Adrenal gland (tissue), 12 donors: ENCODE data around the gene CDH15. TPM values are rescaled to one million over a fixed set of nuclear protein-coding genes. Genes with fewer than 3 reads are reported as not detected.

ENCODE experiments used
- DNase-seq, 7 donors: peaks; one replicate each; pipeline ENCODE4 v3.0.0-alpha.2; 2019 to 2020
- H3K27ac ChIP-seq, 5 donors: fragments of 200-600 bp; sonication (generic) in 4 of 5; 1 replicate in 3 of 5; 2 replicates in 2 of 5; pipeline versions ENCODE4 v1.5.1 to v1.8.0; 2016 to 2020; ENCODE audit warnings: mild to moderate bottlenecking in 1 of 5
- H3K27me3 ChIP-seq: fragments of 200-600 bp; 2 replicates; pipeline ENCODE4 v1.8.0; 2021
- H3K36me3 ChIP-seq, 2 donors: fragments of 200-600 bp; replicated peaks in 1 of 2; 1 replicate in 1 of 2; 2 replicates in 1 of 2; pipeline versions ENCODE4 v1.5.1 to v1.8.0; 2018 to 2022
- H3K4me1 ChIP-seq, 2 donors: fragments of 200-600 bp; replicated peaks in 1 of 2; 1 replicate in 1 of 2; 2 replicates in 1 of 2; pipeline versions ENCODE4 v1.5.1 to v1.8.0; 2018 to 2021
- H3K4me3 ChIP-seq, 4 donors: fragments of 200-600 bp; sonication (generic) in 3 of 4; one replicate each; pipeline ENCODE4 v1.5.1; 2016 to 2018
- H3K9me3 ChIP-seq, 3 donors: fragments of 200-600 bp; sonication (generic) in 1 of 3; replicated peaks in 1 of 3; 1 replicate in 2 of 3; 2 replicates in 1 of 3; pipeline versions ENCODE4 v1.5.1 to v1.8.0; 2016 to 2021
- POLR2A ChIP-seq, 2 donors: fragments of 450-650 bp; IDR thresholded peaks; one replicate each; pipeline ENCODE4 v1.6.1; 2017; ENCODE audit warnings: antibody characterized with exemption in 2 of 2, mild to moderate bottlenecking in 2 of 2, moderate library complexity in 1 of 2
- WGBS, 4 donors: extraction: QIAGEN DNeasy Blood & Tissue Kit in 2 of 4; methylation state at CpG; one replicate each; pipeline versions ENCODE4 v1.1.5 to v1.1.7; 2013 to 2017; 5-methylcytosine and 5-hydroxymethylcytosine counted together
- intact Hi-C, 2 donors: fragments of 100-400 bp; cut with DNase I; formaldehyde crosslinking; loops; one replicate each; pipeline versions ENCODE4 v1.14.1 to v1.15.0; 2022 to 2023
- polyA plus RNA-seq, 3 donors: library from polyadenylated mRNA; stranded (reverse); fragments of 200-250 nt in 2 of 3; fragments of 350-450 nt in 1 of 3; fragmentation: Illumina TruSeq in 1 of 3; extraction: RNeasy Lipid Tissue Mini Kit (QIAGEN cat#74804) in 1 of 3; gene quantifications; one replicate each; pipeline ENCODE4 v1.2.3, GENCODE V29; 2013 to 2014
- total RNA-seq, 9 donors: library from RNA; depleted of rRNA in 4 of 9; stranded (reverse); fragments of >200 nt in 4 of 9; fragments of 120-200 nt in 1 of 9; fragmentation: NEBNext Ultra II Directional in 1 of 9; extraction: Animal tissue kit (Norgen Biotek cat#: 25700) in 1 of 9; gene quantifications; one replicate each; pipeline versions ENCODE4 v1.1.0 to v1.2.4, GENCODE V29; 2013 to 2023
- TF ChIP-seq, protein P1 (sequence below), 6 experiments: fragments of 450-650 bp in 4 of 6; fragments of 200-600 bp in 2 of 6; sonication (generic) in 1 of 6; IDR thresholded peaks; 1 replicate in 5 of 6; 2 replicates in 1 of 6; pipeline versions ENCODE4 v1.5.1 to v1.8.0; 2016 to 2021; ENCODE audit warnings: antibody characterized with exemption in 6 of 6, mild to moderate bottlenecking in 2 of 6, moderate library complexity in 1 of 6
- donor health status: healthy with polysubstance abuse.
- donor health status: Bipolar disorder and iron deficiency.
- donor health status: DM: yes; HTN: yes; CAD: no.
- donor health status: DM: no; HTN: no; CAD: no.
- donor health status: DM: no; HTN: no; CAD: no.
- donor health status: DM: yes; HTN: yes; CAD: no.

The CDH15 gene
- total and polyA plus RNA-seq, 12 donors, result 0.05 to 0.32 (median 0.17) TPM; not detected in 1

DNA sequence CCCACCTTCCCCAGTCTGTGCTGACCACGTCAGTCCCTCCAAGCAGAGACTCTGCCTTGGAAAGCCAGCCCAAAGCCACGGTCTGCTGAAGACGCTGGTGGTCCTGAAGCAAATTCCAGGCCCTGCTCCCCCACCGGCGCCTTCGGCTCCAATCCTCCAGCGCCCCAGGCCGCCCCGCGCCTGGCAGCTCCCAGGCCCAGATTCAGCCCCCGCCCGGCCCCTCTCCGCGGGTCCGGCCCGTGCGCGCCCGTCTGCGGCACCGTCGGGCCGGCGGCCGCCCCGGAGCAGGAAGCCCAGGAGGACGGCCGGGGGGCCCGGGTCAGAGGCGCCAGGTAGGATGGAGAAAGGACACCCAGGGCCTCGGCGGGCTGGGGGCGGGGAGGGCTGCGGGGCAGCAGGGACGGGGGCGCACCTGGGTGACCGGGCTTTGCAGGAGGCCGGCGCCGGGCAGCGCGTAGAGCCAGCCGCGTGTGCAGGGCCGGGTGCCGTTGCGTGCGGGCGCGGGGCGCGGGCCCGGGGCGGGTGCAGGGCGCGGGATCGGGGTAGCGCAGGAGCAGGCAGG, 29.4 kb downstream of the CDH15 start:
- peaks cover 39% of the 10 kb centered on the region for H3K27me3 ChIP-seq
- intact Hi-C loops, result no loop called here
- H3K4me3 ChIP-seq, result peak overlapping the region in 1 of 4 donors; percentile 56
- DNase-seq, result no peak
- 3% methylated on average over 26 to 58 of the region's 58 CpGs; no CpG with 5 or more reads in 1 of the 4 donors for WGBS, 4 donors
- H3K36me3 ChIP-seq, result no peaks in the 10 kb centered on the region
- peaks cover 0 to 8% of the 10 kb centered on the region in 2 donors for H3K4me1 ChIP-seq
- H3K27ac ChIP-seq, result no peak overlapping the region
- no peaks in the 10 kb centered on the region for H3K9me3 ChIP-seq
- TF ChIP-seq, protein P1, sequence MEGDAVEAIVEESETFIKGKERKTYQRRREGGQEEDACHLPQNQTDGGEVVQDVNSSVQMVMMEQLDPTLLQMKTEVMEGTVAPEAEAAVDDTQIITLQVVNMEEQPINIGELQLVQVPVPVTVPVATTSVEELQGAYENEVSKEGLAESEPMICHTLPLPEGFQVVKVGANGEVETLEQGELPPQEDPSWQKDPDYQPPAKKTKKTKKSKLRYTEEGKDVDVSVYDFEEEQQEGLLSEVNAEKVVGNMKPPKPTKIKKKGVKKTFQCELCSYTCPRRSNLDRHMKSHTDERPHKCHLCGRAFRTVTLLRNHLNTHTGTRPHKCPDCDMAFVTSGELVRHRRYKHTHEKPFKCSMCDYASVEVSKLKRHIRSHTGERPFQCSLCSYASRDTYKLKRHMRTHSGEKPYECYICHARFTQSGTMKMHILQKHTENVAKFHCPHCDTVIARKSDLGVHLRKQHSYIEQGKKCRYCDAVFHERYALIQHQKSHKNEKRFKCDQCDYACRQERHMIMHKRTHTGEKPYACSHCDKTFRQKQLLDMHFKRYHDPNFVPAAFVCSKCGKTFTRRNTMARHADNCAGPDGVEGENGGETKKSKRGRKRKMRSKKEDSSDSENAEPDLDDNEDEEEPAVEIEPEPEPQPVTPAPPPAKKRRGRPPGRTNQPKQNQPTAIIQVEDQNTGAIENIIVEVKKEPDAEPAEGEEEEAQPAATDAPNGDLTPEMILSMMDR (IDR thresholded peaks at IDR 0.05), result no peak
- no peak for TF ChIP-seq POLR2A (IDR thresholded peaks at IDR 0.05)

DNA sequence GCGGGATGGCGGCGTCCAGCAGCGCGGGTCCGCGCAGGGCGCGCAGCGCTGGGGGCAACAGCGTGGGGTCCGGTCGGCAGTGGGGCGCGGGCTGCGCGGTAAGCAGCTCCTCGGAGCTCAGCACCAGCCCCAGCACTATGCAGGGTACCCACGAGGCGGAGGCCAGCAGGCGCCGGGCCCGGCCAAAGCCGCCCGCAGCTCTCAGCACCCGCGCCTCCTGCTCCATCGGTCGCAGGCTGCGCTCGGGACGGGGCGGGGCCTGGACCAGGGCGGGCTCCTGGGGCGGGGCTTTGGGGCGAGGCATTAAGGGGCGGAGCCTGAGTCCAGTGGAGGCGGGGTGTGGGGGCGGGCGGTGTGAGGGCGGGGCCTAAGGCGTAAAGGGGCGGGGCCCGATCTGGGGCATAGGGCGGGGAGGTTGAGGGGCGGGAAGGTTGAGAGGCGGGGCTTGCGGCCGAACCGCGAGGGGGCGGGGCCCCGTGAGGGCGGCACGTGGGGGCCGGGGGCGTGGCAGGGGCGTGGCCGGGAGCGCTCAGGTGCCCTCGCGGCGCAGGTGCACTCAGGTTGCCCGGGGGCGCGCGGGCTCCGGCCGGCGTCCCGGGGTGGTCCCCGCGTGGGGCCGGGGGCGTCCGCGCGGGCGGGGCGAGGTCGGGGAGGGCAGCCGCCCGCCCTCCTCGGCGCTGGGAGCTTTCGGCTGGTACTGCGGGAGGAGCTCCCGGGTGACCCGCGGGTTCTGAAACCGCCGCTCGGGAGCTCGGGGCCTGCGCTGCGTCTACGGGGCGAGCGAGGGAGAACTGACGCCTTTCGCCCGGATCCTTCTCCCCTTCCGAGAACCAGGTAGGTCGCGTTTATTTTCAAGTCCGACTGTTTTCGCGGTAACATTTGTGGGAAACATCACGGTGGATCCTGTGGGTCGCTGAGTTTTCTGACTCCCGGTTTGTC, 30.2 kb downstream of the CDH15 start:
- Histone ChIP-seq H3K4me3 (peak overlapping the region in 1 of 4 donors; percentile 56), H3K27ac (peak overlapping the region in 1 of 5 donors; percentile 29), H3K9me3 (no peaks in the 10 kb centered on the region), H3K27me3 (peaks cover 40% of the 10 kb centered on the region), H3K36me3 (no peaks in the 10 kb centered on the region), H3K4me1 (peaks cover 0 to 8% of the 10 kb centered on the region in 2 donors)
- intact Hi-C loops, result no loop called here
- DNase-seq, result peak; percentile 63 to 89 (median 77)
- no peak for TF ChIP-seq POLR2A (IDR thresholded peaks at IDR 0.05)
- TF ChIP-seq, protein P1 (IDR thresholded peaks at IDR 0.05), result no peak
- 2 to 4% (median 2%) methylated on average over 30 to 107 of the region's 111 CpGs for WGBS, 4 donors

DNA sequence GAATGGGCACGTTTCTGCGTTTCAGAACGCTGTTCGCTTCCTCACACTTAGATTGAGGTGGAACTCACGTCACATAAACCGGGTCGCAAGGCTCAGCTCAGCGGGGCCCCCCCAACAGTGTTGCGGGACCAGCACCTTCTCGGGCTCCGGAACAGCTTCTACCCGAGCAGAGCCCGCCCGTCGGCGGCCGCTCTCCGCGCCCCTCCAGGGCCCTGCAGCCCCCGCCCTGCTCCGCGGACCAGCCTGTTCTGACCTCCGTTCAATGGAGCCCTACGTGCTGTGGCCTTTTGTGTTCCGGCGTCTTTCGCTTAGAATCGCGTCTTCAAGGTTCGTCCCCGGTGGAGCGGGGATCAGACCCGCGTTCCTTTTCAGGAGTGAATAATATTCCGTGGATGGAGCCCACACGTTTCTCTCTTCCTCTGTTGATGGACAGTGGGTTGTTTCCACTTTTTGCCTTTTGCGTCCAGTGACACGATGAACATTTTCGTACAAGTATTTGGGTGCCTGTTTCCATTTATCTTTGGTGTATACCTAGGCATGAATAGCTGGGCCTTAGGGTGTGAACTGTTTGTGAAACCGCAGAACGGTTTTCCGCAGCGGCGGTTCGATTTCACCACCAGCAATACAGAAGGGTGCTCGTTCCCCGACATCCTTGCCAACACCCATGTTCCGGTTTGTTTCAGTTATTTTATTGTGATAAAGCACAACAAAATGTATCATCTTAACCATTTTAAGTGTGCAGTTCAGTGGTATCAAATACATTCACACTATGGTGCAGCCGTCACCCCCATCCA, 31.1 kb downstream of the CDH15 start:
- peaks cover 40% of the 10 kb centered on the region for H3K27me3 ChIP-seq
- no peaks in the 10 kb centered on the region for H3K36me3 ChIP-seq
- no peak for TF ChIP-seq POLR2A (IDR thresholded peaks at IDR 0.05)
- TF ChIP-seq, protein P1 (IDR thresholded peaks at IDR 0.05), result no peak
- 41 to 70% (median 57%) methylated on average over 27 to 49 of the region's 49 CpGs for WGBS, 4 donors
- peak overlapping the region in 1 of 4 donors; percentile 56 for H3K4me3 ChIP-seq
- H3K27ac ChIP-seq, result no peak overlapping the region
- DNase-seq, result no peak
- no peaks in the 10 kb centered on the region for H3K9me3 ChIP-seq
- H3K4me1 ChIP-seq, result peaks cover 0 to 8% of the 10 kb centered on the region in 2 donors
- intact Hi-C loops, result no loop called here

DNA sequence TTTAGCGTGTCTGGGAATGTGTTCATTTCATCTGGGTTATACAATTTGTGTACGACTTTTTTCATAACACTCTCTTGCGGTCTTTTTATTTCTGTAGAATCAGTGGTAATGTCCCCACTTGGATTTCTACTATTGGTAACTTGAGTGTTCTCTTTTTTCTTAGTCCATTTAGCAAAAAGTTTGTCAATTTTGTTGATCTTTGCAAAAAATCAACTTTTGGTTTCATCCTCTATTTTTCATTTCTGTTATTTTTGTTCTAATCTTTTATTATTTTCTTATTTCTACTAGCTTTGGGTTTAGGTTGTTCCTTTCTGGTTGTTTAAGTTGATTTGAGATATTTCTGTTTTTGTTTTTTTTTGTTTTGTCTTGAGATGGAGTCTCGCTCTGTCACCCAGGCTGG, 36.4 kb downstream of the CDH15 start:
- intact Hi-C loops, result no loop called here

More for the DNA sequence above, 36.4 kb downstream of the CDH15 start:
- Histone ChIP-seq H3K27ac (no peak overlapping the region), H3K27me3 (peaks cover 9% of the 10 kb centered on the region), H3K4me1 (no peaks in the 10 kb centered on the region), H3K9me3 (no peaks in the 10 kb centered on the region), H3K4me3 (no peak overlapping the region), H3K36me3 (no peaks in the 10 kb centered on the region)
- DNase-seq, result no peak
- 82 to 95% (median 90%) methylated on average over 4 of the region's 4 CpGs for WGBS, 4 donors
- TF ChIP-seq, protein P1 (IDR thresholded peaks at IDR 0.05), result no peak
- TF ChIP-seq POLR2A (IDR thresholded peaks at IDR 0.05), result no peak
